Glomerular endothelial cell (primary cell): ENCODE data around the gene ANKRD6. TPM values are rescaled to one million over a fixed set of nuclear protein-coding genes. Genes with fewer than 3 reads are reported as not detected.
"Not testable (repeated sequence)": the region's sequence is repeated elsewhere in the genome, so short reads cannot be mapped to it uniquely, and the experiment has no call there.

Source experiments
- DNase-seq: peaks from one replicate; pipeline ENCODE4 v3.0.0-alpha.2; 2011; ENCODE audit warnings: low read depth, low spot score; ENCODE audit errors: extremely low read depth
- total RNA-seq: library from RNA; depleted of rRNA; stranded (reverse); fragments of >200 nt; gene quantifications from 2 replicates; pipeline ENCODE4 v1.2.3, GENCODE V29; 2015

The ANKRD6 gene
- total RNA-seq, 1 donor from 2014 or later: 18.5 TPM

- DNase-seq: not testable (repeated sequence)
These were observed 208.6 kb downstream of the ANKRD6 start for GRCh38 chr6:89641581-89641980.

GRCh38 chr6:89642956-89643355, 210.0 kb downstream of the ANKRD6 start:
- no peak for DNase-seq

GRCh38 chr6:89643406-89643805, 210.5 kb downstream of the ANKRD6 start:
- no peak for DNase-seq

- no peak for DNase-seq
These were observed 211.9 kb downstream of the ANKRD6 start for GRCh38 chr6:89644864-89645263.

GRCh38 chr6:89649682-89650081, 216.7 kb downstream of the ANKRD6 start:
- no peak for DNase-seq

- no peak for DNase-seq
These were observed 217.6 kb downstream of the ANKRD6 start for GRCh38 chr6:89650579-89650978.

GRCh38 chr6:89655122-89655521, 222.2 kb downstream of the ANKRD6 start:
- no peak for DNase-seq

- DNase-seq: no peak
These were observed 224.7 kb downstream of the ANKRD6 start for GRCh38 chr6:89657445-89658158.

GRCh38 chr6:89660981-89661380, 228.0 kb downstream of the ANKRD6 start:
- no peak for DNase-seq

- no peak for DNase-seq
These were observed 228.6 kb downstream of the ANKRD6 start for GRCh38 chr6:89661559-89661958.

- DNase-seq: no peak
These were observed 229.8 kb downstream of the ANKRD6 start for GRCh38 chr6:89662659-89663223.

- DNase-seq: no peak
These were observed 235.1 kb downstream of the ANKRD6 start for GRCh38 chr6:89667872-89668556.

- no peak for DNase-seq
These were observed 236.1 kb downstream of the ANKRD6 start for GRCh38 chr6:89669002-89669401.

GRCh38 chr6:89670935-89671565, 238.1 kb downstream of the ANKRD6 start:
- no peak for DNase-seq

- no peak for DNase-seq
These were observed 243.2 kb downstream of the ANKRD6 start for GRCh38 chr6:89675949-89676748.

GRCh38 chr6:89678531-89678930, 245.6 kb downstream of the ANKRD6 start:
- no peak for DNase-seq

GRCh38 chr6:89679215-89680120, 246.5 kb downstream of the ANKRD6 start:
- DNase-seq: no peak

- no peak for DNase-seq
These were observed 247.2 kb downstream of the ANKRD6 start for GRCh38 chr6:89680150-89680549.

GRCh38 chr6:89680551-89680950, 247.6 kb downstream of the ANKRD6 start:
- DNase-seq: no peak
